K562 (cell line): ENCODE data around the gene MED20. TPM values are rescaled to one million over a fixed set of nuclear protein-coding genes. Genes with fewer than 3 reads are reported as not detected.

Experiments
- CREBBP ChIP-seq: IDR thresholded peaks from one replicate; pipeline ENCODE4 v1.6.1; 2012; ENCODE audit warnings: low read depth, mild to moderate bottlenecking, control low read depth, inconsistent platforms, low read length
- DLX4 ChIP-seq: fragments of 250-450 bp; sonication (Bioruptor Pico); IDR thresholded peaks from 2 replicates; pipeline ENCODE4 v1.6.1; 2021; ENCODE audit warnings: mild to moderate bottlenecking
- MAFF ChIP-seq: IDR thresholded peaks from 2 replicates; pipeline ENCODE4 v1.6.1; 2012; ENCODE audit warnings: low read length, improper control_type of control experiment
- MAFG ChIP-seq: fragments of 450-650 bp; conservative IDR thresholded peaks from 2 replicates; pipeline ENCODE4 v1.6.1; 2016; ENCODE audit warnings: missing genetic modification characterization, missing compliant biosample characterization
- MGA ChIP-seq: fragments of 450-650 bp; IDR thresholded peaks from 2 replicates; pipeline ENCODE4 v1.6.1; 2016; ENCODE audit warnings: mild to moderate bottlenecking, moderate library complexity
- POLR2A ChIP-seq: fragments of 450-650 bp; conservative IDR thresholded peaks from 2 replicates; pipeline ENCODE4 v1.6.1; 2016
- PTRF ChIP-seq: fragments of 450-650 bp; IDR thresholded peaks from 2 replicates; pipeline ENCODE4 v1.6.1; 2016; ENCODE audit warnings: mild to moderate bottlenecking, missing genetic modification characterization, missing compliant biosample characterization
- RBFOX2 ChIP-seq: fragments of 200-400 bp; formaldehyde crosslinking; IDR thresholded peaks from 2 replicates; pipeline ENCODE4 v1.6.1; 2017; ENCODE audit warnings: low read depth, mild to moderate bottlenecking, low read length, moderate library complexity
- SMAD4 ChIP-seq: fragments of 250-450 bp; sonication (Bioruptor Pico); conservative IDR thresholded peaks from 2 replicates; pipeline ENCODE4 v1.8.0; 2021; ENCODE audit warnings: inconsistent platforms, mild to moderate bottlenecking, moderate library complexity
- YY1 ChIP-seq, 3 experiments: IDR thresholded peaks; 2 replicates each; pipeline ENCODE4 v1.6.1; 2011; ENCODE audit warnings: low read length in 2 of 3, mild to moderate bottlenecking in 2 of 3, moderate library complexity in 2 of 3, borderline replicate concordance in 1 of 3, control low read depth in 1 of 3, low read depth in 1 of 3; ENCODE audit not compliant: insufficient read depth in 3 of 3, insufficient replicate concordance in 2 of 3, control insufficient read depth in 1 of 3, insufficient read length in 1 of 3; ENCODE audit errors: extremely low read depth in 1 of 3
- ZNF174 ChIP-seq: fragments of 250-450 bp; sonication (Bioruptor Pico); IDR thresholded peaks from 2 replicates; pipeline ENCODE4 v1.4.0; 2020; ENCODE audit warnings: mild to moderate bottlenecking
- ZNF445 ChIP-seq: fragments of 250-450 bp; sonication (Bioruptor Pico); IDR thresholded peaks from 2 replicates; pipeline ENCODE4 v1.4.0; 2020; ENCODE audit warnings: low read depth, mild to moderate bottlenecking, moderate library complexity
- polyA plus RNA-seq, 8 experiments: library from polyadenylated mRNA; depleted of rRNA in 4 of 8; stranded (reverse) in 5 of 8; unstranded in 3 of 8; fragments of >200 nt; fragmentation: Nextera tagmentation in 2 of 8; fragmentation: Illumina TruSeq in 1 of 8; extraction: Ambion mirVana in 2 of 8; extraction: Trizol in 1 of 8; gene quantifications; 2 replicates each; pipeline versions ENCODE4 v1.2.1 to v1.2.3, GENCODE V29; 2011 to 2014; ENCODE audit warnings: inconsistent platforms in 1 of 8, missing spikeins in 1 of 8
- total RNA-seq, 7 experiments: library from RNA; depleted of rRNA in 6 of 7; stranded (reverse); fragments of >200 nt in 6 of 7; fragmentation: Illumina TruSeq in 2 of 7; extraction: Trizol in 2 of 7; gene quantifications; 2 replicates each; pipeline versions ENCODE4 v1.2.1 to v1.2.3, GENCODE V29; 2011 to 2021; ENCODE audit warnings: low replicate concordance in 1 of 7
- TF ChIP-seq, protein P1 (sequence below): fragments of 450-650 bp; conservative IDR thresholded peaks from 2 replicates; pipeline ENCODE4 v1.6.1; 2016; ENCODE audit warnings: missing genetic modification characterization, low read depth, mild to moderate bottlenecking, missing compliant biosample characterization, moderate library complexity

MED20 gene
- total and polyA plus RNA-seq, 9 of the 15 experiments (the other 6 are each of a cell fraction or from before 2014, with no cell fraction given): 27.3 to 80.9 (median 46.0) TPM

- TF ChIP-seq MGA (peak; percentile 24; the same call in 1 of the 2 replicates), CREBBP (no peak), DLX4 (CRISPR knock-in tag) (no peak), MAFF (peak; percentile 94), YY1 (IDR thresholded peaks at IDR 0.05; ENCODE audit: borderline replicate concordance in 1 of 3, control insufficient read depth in 1 of 3, extremely low read depth in 1 of 3, insufficient read depth in 3 of 3, insufficient read length in 1 of 3, insufficient replicate concordance in 2 of 3, low read depth in 1 of 3, low read length in 2 of 3) (peak in 1 of 3 experiments; percentile 83), PTRF (tag) (0 out of 2 replicates have a peak, but pooled peaks have one; percentile 7), SMAD4 (CRISPR knock-in tag) (peak; percentile 39; the same call in 1 of the 2 replicates), ZNF445 (CRISPR knock-in tag) (0 out of 2 replicates have a peak, but pooled peaks have one; percentile 47), RBFOX2 (0 out of 2 replicates have a peak, but pooled peaks have one; percentile 18), POLR2A (0 out of 2 replicates have a peak, but pooled peaks have one; percentile 15), ZNF174 (CRISPR knock-in tag) (no peak), MAFG (peak; percentile 96)
- TF ChIP-seq, protein P1, sequence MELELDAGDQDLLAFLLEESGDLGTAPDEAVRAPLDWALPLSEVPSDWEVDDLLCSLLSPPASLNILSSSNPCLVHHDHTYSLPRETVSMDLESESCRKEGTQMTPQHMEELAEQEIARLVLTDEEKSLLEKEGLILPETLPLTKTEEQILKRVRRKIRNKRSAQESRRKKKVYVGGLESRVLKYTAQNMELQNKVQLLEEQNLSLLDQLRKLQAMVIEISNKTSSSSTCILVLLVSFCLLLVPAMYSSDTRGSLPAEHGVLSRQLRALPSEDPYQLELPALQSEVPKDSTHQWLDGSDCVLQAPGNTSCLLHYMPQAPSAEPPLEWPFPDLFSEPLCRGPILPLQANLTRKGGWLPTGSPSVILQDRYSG (tag): no peak
These were observed 46.0 kb upstream of the MED20 start (continued) for GRCh38 chr6:41966961-41967311.
